IMR-90 (cell line): ENCODE results near the gene CPNE2.

Source experiments
- CEBPB ChIP-seq: IDR thresholded peaks from 2 replicates; pipeline ENCODE4 v1.6.1; 2012; ENCODE audit warnings: low read depth, low read length, improper control_type of control experiment
- CHD1 ChIP-seq: IDR thresholded peaks from 2 replicates; pipeline ENCODE4 v1.6.1; 2012; ENCODE audit warnings: low read depth, low read length, improper control_type of control experiment
- CTCF ChIP-seq: conservative IDR thresholded peaks from 2 replicates; pipeline ENCODE4 v1.5.1; 2012; ENCODE audit warnings: mild to moderate bottlenecking, low read depth, low read length, improper control_type of control experiment
- MXI1 ChIP-seq: IDR thresholded peaks from 2 replicates; pipeline ENCODE4 v1.6.1; 2012; ENCODE audit warnings: low read depth, mild to moderate bottlenecking, low read length, moderate library complexity, borderline replicate concordance
- POLR2A ChIP-seq: IDR thresholded peaks from 2 replicates; pipeline ENCODE4 v1.6.1; 2012; ENCODE audit warnings: mild to moderate bottlenecking, low read depth, low read length
- RAD21 ChIP-seq: IDR thresholded peaks from 2 replicates; pipeline ENCODE4 v1.6.1; 2012; ENCODE audit warnings: low read length, improper control_type of control experiment
- RCOR1 ChIP-seq: IDR thresholded peaks from 2 replicates; pipeline ENCODE4 v1.6.1; 2012; ENCODE audit warnings: mild to moderate bottlenecking, low read length, improper control_type of control experiment; ENCODE audit not compliant: insufficient replicate concordance
- RFX5 ChIP-seq: IDR thresholded peaks from 2 replicates; pipeline ENCODE4 v1.8.0; 2012; ENCODE audit warnings: low read depth, mild to moderate bottlenecking, low read length, moderate library complexity
- SMC3 ChIP-seq: fragments of 150-350 bp; IDR thresholded peaks from 2 replicates; pipeline ENCODE4 v1.6.1; 2016; ENCODE audit warnings: low read depth, mild to moderate bottlenecking, antibody characterized with exemption, low read length, moderate library complexity

GRCh38 chr16:57091200-57091974, 996 bp upstream of the CPNE2 start:
- TF ChIP-seq MXI1 = no peak
- no peak for TF ChIP-seq CTCF
- no peak for TF ChIP-seq RCOR1
- TF ChIP-seq POLR2A = no peak
- TF ChIP-seq RFX5 = no peak
- TF ChIP-seq CEBPB = no peak
- no peak for TF ChIP-seq CHD1
- no peak for TF ChIP-seq RAD21
- TF ChIP-seq SMC3 = no peak
